ENCODE measurements around the gene CELA2A. TPM values are rescaled to one million over a fixed set of nuclear protein-coding genes. Genes with fewer than 3 reads are reported as not detected.
"Not testable (repeated sequence)": the region's sequence is repeated elsewhere in the genome, so short reads cannot be mapped to it uniquely, and the experiment has no call there.

CELA2A gene
- total and polyA plus RNA-seq, 2 of the 13 experiments (the other 11 are each of a cell fraction or from before 2014, with no cell fraction given): not detected

DNA sequence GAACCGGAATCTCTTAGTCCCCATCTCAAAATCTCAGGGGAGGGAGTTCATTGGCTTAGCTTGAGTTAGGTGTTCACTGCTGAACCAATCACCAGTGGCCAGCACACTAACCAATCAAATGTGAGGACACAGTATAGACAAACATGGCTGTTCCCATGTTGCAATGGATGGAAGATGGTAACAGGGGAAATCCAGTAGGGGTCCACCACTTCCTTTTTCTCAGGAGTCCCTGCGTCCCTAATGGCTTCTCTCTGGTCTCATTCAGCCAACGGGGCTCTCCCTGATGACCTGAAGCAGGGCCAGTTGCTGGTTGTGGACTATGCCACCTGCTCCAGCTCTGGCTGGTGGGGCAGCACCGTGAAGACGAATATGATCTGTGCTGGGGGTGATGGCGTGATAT is 29.1 kb downstream of the CELA2A start (continued):
- TF ChIP-seq E2F1 (CRISPR knock-in tag; IDR thresholded peaks at IDR 0.05) (no peak), CC2D1A (CRISPR knock-in tag; IDR thresholded peaks at IDR 0.05) (no peak), CEBPG (CRISPR knock-in tag; IDR thresholded peaks at IDR 0.05) (no peak)
- TF ChIP-seq, protein P1, sequence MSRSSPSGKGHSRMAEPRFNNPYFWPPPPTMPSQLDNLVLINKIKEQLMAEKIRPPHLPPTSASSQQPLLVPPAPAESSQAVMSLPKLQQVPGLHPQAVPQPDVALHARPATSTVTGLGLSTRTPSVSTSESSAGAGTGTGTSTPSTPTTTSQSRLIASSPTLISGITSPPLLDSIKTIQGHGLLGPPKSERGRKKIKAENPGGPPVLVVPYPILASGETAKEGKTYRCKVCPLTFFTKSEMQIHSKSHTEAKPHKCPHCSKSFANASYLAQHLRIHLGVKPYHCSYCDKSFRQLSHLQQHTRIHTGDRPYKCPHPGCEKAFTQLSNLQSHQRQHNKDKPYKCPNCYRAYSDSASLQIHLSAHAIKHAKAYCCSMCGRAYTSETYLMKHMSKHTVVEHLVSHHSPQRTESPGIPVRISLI (CRISPR knock-in tag; IDR thresholded peaks at IDR 0.05; ENCODE audit: borderline replicate concordance): no peak

- ATAC-seq; H3K27ac ChIP-seq (ENCODE audit: extremely low read length, insufficient read depth, low read length); H3K4me1 ChIP-seq (ENCODE audit: insufficient read depth, low read length); DNase-seq (ENCODE audit: low spot score); H3K4me2 ChIP-seq (ENCODE audit: low read depth, low read length); POLR2A ChIA-PET; BruUV-seq (replicated peaks); H3K4me3 ChIP-seq (replicated peaks in 1 of 3; ENCODE audit: insufficient read depth in 1 of 3, low read depth in 2 of 3, low read length in 3 of 3); H2AFZ ChIP-seq (ENCODE audit: low read length); H3K9ac ChIP-seq (ENCODE audit: insufficient read depth, low read depth, low read length); H3K79me2 ChIP-seq (ENCODE audit: insufficient read depth, low read length); CTCF ChIA-PET (ENCODE audit: low intra/inter-chr PET ratio, low total read pairs); intact Hi-C loops (cut with micrococcal nuclease; ENCODE audit: unreplicated experiment); H4K20me1 ChIP-seq (ENCODE audit: insufficient read depth, low read length); H3K27me3 ChIP-seq (ENCODE audit: control insufficient read depth in 1 of 2, insufficient read depth in 2 of 2, low read length in 2 of 2); FAIRE-seq; H3K9me3 ChIP-seq (ENCODE audit: low read length); in situ Hi-C loops (cut with HindIII; ENCODE audit: extremely low pct_ligation_motif_present, low pct_unique_long_range_greater_than_20kb); H3K36me3 ChIP-seq (replicated peaks in 1 of 2; ENCODE audit: control insufficient read depth in 1 of 2, insufficient read depth in 2 of 2, low read length in 2 of 2): not testable (repeated sequence)
- WGBS (ENCODE audit: low lambda C conversion rate): 96% methylated on average over 15 of the region's 17 CpGs
Measured at GRCh38 chr1:15486844-15487610, 30.5 kb downstream of the CELA2A start.

All from HepG2 (cell line).